B cell (primary cell): ENCODE measurements around the gene ZNF182. TPM values are rescaled to one million over a fixed set of nuclear protein-coding genes. Genes with fewer than 3 reads are reported as not detected.

Source experiments
- ATAC-seq: fragments of 200-7000 bp; cut with Tn5 transposase; one replicate; pipeline ENCODE4 v1.10.0; 2021; ENCODE audit warnings: low read depth, mild to moderate bottlenecking, moderate number of reproducible peaks, moderate library complexity
- CTCF ChIA-PET: fragments of 350-600 bp; sonication (Branson Sonifier 250); formaldehyde crosslinking; loops from one replicate; lab custom pipeline; 2021; ENCODE audit warnings: antibody characterized with exemption, inconsistent platforms; lab: Charles Lee
- POLR2A ChIA-PET: fragments of 350-600 bp; sonication (Branson Sonifier 250); formaldehyde crosslinking; loops from one replicate; lab custom pipeline; 2021; ENCODE audit warnings: antibody characterized with exemption; lab: Charles Lee
- DNase-seq: peaks from one replicate; pipeline ENCODE4 v3.0.0; 2013
- H2AFZ ChIP-seq: 2 replicates; pipeline ENCODE4 v1.6.1; 2012; ENCODE audit warnings: mild to moderate bottlenecking, low read depth, low read length; ENCODE audit not compliant: insufficient read depth, poor library complexity, severe bottlenecking
- H3K27ac ChIP-seq, 2 donors: 1 replicate in 1 of 2; 2 replicates in 1 of 2; pipeline ENCODE4 v1.5.1; 2012 to 2013; ENCODE audit warnings: low read length in 2 of 2, mild to moderate bottlenecking in 2 of 2, moderate library complexity in 1 of 2
- H3K27me3 ChIP-seq, 4 experiments: fragments of 200-600 bp in 1 of 4; sonication (generic) in 1 of 4; replicated peaks in 1 of 4; 1 replicate in 2 of 4; 2 replicates in 2 of 4; pipeline versions ENCODE4 v1.6.1 to v1.7.0; 2013 to 2016; ENCODE audit warnings: low read length in 3 of 4, mild to moderate bottlenecking in 2 of 4, mixed read lengths in 1 of 4, moderate library complexity in 1 of 4; ENCODE audit not compliant: insufficient read depth in 4 of 4, control insufficient read depth in 3 of 4; ENCODE audit errors: control extremely low read depth in 1 of 4
- H3K36me3 ChIP-seq, 2 experiments: replicated peaks in 1 of 2; 1 replicate in 1 of 2; 2 replicates in 1 of 2; pipeline versions ENCODE4 v1.6.1 to v1.7.1; 2013; ENCODE audit warnings: low read length in 1 of 2; ENCODE audit not compliant: insufficient read depth in 2 of 2, control insufficient read depth in 1 of 2; ENCODE audit errors: control extremely low read depth in 1 of 2, extremely low read depth in 1 of 2
- H3K4me1 ChIP-seq, 2 donors: fragments of 200-600 bp in 1 of 2; sonication (generic) in 1 of 2; 1 replicate in 1 of 2; 2 replicates in 1 of 2; pipeline versions ENCODE4 v1.5.1 to v1.6.1; 2013 to 2017; ENCODE audit warnings: low read length in 2 of 2; ENCODE audit not compliant: control insufficient read depth in 2 of 2, insufficient read depth in 2 of 2
- H3K4me2 ChIP-seq: replicated peaks from 2 replicates; pipeline ENCODE3; 2012; ENCODE audit warnings: mild to moderate bottlenecking, low read depth, low read length; ENCODE audit not compliant: poor library complexity, severe bottlenecking
- H3K4me3 ChIP-seq, 5 experiments: fragments of 200-600 bp in 1 of 5; sonication (generic) in 1 of 5; 1 replicate in 3 of 5; 2 replicates in 2 of 5; pipeline versions ENCODE4 v1.5.1 to v1.7.0; 2011 to 2016; ENCODE audit warnings: low read length in 4 of 5, mild to moderate bottlenecking in 4 of 5, low read depth in 2 of 5, control low read depth in 1 of 5, moderate library complexity in 1 of 5; ENCODE audit not compliant: insufficient read depth in 1 of 5; ENCODE audit errors: control extremely low read depth in 1 of 5, extremely low read depth in 1 of 5
- H3K79me2 ChIP-seq: fragments of 200-600 bp; sonication (generic); one replicate; pipeline ENCODE4 v1.6.0; 2016; ENCODE audit warnings: low read length; ENCODE audit not compliant: control insufficient read depth, insufficient read depth
- H3K9ac ChIP-seq: fragments of 200-600 bp; sonication (generic); 2 replicates; pipeline ENCODE4 v1.6.1; 2017; ENCODE audit warnings: mild to moderate bottlenecking, low read length, moderate library complexity
- H3K9me3 ChIP-seq, 3 donors: one replicate each; pipeline versions ENCODE4 v1.6.1 to v1.7.1; 2013; ENCODE audit warnings: low read length in 2 of 3; ENCODE audit not compliant: control insufficient read depth in 2 of 3, insufficient read depth in 1 of 3; ENCODE audit errors: control extremely low read depth in 1 of 3
- H4K20me1 ChIP-seq: 2 replicates; pipeline ENCODE4 v1.6.0; 2012; ENCODE audit warnings: mild to moderate bottlenecking, low read length; ENCODE audit not compliant: insufficient read depth, control insufficient read depth, poor library complexity, severe bottlenecking
- H3K27ac Mint-ChIP-seq: one replicate; pipeline ENCODE4 v1.8.0; 2021; ENCODE audit warnings: mixed read lengths
- H3K27me3 Mint-ChIP-seq: one replicate; pipeline ENCODE4 v1.8.0; 2021; ENCODE audit warnings: mixed read lengths
- H3K4me1 Mint-ChIP-seq: one replicate; pipeline ENCODE4 v1.8.0; 2021; ENCODE audit warnings: mixed read lengths
- H3K4me3 Mint-ChIP-seq: one replicate; pipeline ENCODE4 v1.8.0; 2021; ENCODE audit warnings: mixed read lengths
- H3K9me3 Mint-ChIP-seq: one replicate; pipeline ENCODE4 v1.8.0; 2022; ENCODE audit warnings: mixed read lengths; ENCODE audit not compliant: insufficient read depth
- EZH2 ChIP-seq: IDR thresholded peaks from 2 replicates; pipeline ENCODE4 v1.6.1; 2012; ENCODE audit warnings: borderline replicate concordance, low read depth, mild to moderate bottlenecking, moderate library complexity, low read length; ENCODE audit not compliant: insufficient read depth, poor library complexity, severe bottlenecking
- WGBS: methylation state at CpG from one replicate; pipeline ENCODE4 v1.1.5; 2013; ENCODE audit warnings: missing lambda C conversion rate; ENCODE audit not compliant: insufficient coverage; 5-methylcytosine and 5-hydroxymethylcytosine counted together
- intact Hi-C: fragments of 100-400 bp; cut with micrococcal nuclease; formaldehyde crosslinking; loops from one replicate; pipeline ENCODE4 v1.10.0; 2022
- polyA plus RNA-seq: library from polyadenylated mRNA; depleted of rRNA; stranded (reverse); fragments of >200 nt; gene quantifications from 2 replicates; pipeline ENCODE4 v1.2.3, GENCODE V29; 2012
- total RNA-seq, 2 donors: library from RNA; stranded (reverse); fragments of 120-200 nt in 1 of 2; gene quantifications; 1 replicate in 1 of 2; 2 replicates in 1 of 2; pipeline versions ENCODE4 v1.2.3 to v1.2.4, GENCODE V29; 2013 to 2022
- TF ChIP-seq, protein P1 (sequence below): fragments of 200-600 bp; IDR thresholded peaks from one replicate; pipeline ENCODE4 v1.8.0; 2022; ENCODE audit warnings: antibody characterized with exemption, mild to moderate bottlenecking

The ZNF182 gene
- total and polyA plus RNA-seq, 2 donors (not counting 1 experiment from before 2014, with no cell fraction given) = 4.0 to 12.6 TPM

DNA sequence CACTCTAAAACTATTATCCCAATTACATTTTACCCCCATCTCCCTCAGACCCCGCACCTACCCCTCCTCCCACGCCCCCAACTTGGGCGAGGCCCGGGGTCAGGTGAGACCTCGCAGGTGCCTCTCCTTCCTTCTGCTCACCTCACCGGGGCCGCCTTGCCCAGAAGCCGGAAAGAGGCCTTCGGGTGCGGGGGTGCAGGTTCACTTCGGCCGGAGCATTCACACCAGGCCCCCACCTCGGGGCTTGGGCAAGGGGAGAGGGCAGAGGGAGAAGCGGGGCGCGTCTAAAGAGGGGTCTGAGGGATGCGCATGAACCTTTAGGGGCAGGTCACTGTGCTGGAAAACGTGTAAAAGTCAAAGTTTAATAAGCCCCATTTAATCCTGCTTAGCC is 427 bp downstream of the ZNF182 start:
- H3K27ac ChIP-seq = peak overlapping the region; percentile 88 to 90
- no peaks in the 10 kb centered on the region for H3K27me3 Mint-ChIP-seq
- H3K4me3 ChIP-seq = peak overlapping the region; percentile 6 to 73 (median 67)
- TF ChIP-seq, protein P1, sequence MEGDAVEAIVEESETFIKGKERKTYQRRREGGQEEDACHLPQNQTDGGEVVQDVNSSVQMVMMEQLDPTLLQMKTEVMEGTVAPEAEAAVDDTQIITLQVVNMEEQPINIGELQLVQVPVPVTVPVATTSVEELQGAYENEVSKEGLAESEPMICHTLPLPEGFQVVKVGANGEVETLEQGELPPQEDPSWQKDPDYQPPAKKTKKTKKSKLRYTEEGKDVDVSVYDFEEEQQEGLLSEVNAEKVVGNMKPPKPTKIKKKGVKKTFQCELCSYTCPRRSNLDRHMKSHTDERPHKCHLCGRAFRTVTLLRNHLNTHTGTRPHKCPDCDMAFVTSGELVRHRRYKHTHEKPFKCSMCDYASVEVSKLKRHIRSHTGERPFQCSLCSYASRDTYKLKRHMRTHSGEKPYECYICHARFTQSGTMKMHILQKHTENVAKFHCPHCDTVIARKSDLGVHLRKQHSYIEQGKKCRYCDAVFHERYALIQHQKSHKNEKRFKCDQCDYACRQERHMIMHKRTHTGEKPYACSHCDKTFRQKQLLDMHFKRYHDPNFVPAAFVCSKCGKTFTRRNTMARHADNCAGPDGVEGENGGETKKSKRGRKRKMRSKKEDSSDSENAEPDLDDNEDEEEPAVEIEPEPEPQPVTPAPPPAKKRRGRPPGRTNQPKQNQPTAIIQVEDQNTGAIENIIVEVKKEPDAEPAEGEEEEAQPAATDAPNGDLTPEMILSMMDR = no peak
- TF ChIP-seq EZH2 = no peak
- CTCF ChIA-PET = no interaction called here
- peak overlapping the region; percentile 69 for H2AFZ ChIP-seq
- no peaks in the 10 kb centered on the region for H4K20me1 ChIP-seq
- H3K36me3 ChIP-seq = peaks cover 2 to 3% of the 10 kb centered on the region in 2 experiments
- H3K27me3 ChIP-seq = no peaks in the 10 kb centered on the region
- no peaks in the 10 kb centered on the region for H3K9me3 ChIP-seq
- peak overlapping the region; percentile 81 for H3K4me2 ChIP-seq
- POLR2A ChIA-PET = no interaction called here
- H3K4me1 Mint-ChIP-seq = peaks cover 30% of the 10 kb centered on the region
- DNase-seq = no peak
- H3K79me2 ChIP-seq = peaks cover 21% of the 10 kb centered on the region
- no peaks in the 10 kb centered on the region for H3K9me3 Mint-ChIP-seq
- peak overlapping the region; percentile 96 for H3K4me3 Mint-ChIP-seq
- H3K9ac ChIP-seq = peak overlapping the region; percentile 76
- H3K4me1 ChIP-seq = peaks cover 3 to 7% of the 10 kb centered on the region in 2 donors
- H3K27ac Mint-ChIP-seq = peak overlapping the region; percentile 97
- WGBS = no CpG with 5 or more reads among the region's 18 CpGs
- intact Hi-C loops = no loop called here
- ATAC-seq = peak; percentile 14

DNA sequence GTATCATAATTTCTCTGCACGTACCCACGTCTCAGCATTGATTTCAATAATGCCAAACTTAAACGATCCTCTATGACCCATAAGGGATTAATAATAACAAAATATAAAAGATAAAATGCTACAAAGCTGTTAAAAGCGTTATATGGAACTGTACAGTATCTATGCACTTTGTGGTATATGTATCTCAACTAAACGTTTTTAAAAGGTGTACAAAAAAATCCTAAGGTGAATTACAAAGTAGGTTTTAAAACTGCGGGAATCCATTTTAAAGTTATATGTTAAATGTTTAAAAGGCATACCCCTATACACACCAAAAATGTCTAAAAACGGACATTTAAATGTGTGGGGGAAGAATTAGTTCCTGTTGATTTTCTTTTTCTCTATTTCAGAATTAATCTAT is 860 bp downstream of the ZNF182 start:
- H3K27ac Mint-ChIP-seq = no peak overlapping the region
- TF ChIP-seq EZH2 = no peak
- TF ChIP-seq, protein P1 = no peak
- WGBS = no CpG with 5 or more reads among the region's 7 CpGs

More for the DNA sequence above, 860 bp downstream of the ZNF182 start:
- Histone ChIP-seq H3K4me3 (peak overlapping the region in 4 of 5 experiments; percentile 58 to 73 (median 68)), H3K79me2 (peaks cover 26% of the 10 kb centered on the region), H3K27ac (peak overlapping the region; percentile 88 to 90), H3K9ac (peak overlapping the region; percentile 76), H3K4me1 (peaks cover 3 to 7% of the 10 kb centered on the region in 2 donors), H4K20me1 (no peaks in the 10 kb centered on the region), H3K4me2 (peak overlapping the region; percentile 81), H3K9me3 (no peaks in the 10 kb centered on the region), H3K27me3 (no peaks in the 10 kb centered on the region), H2AFZ (peak overlapping the region; percentile 69), H3K36me3 (peaks cover 2 to 3% of the 10 kb centered on the region in 2 experiments)
- H3K4me3 Mint-ChIP-seq = peak overlapping the region; percentile 57
- intact Hi-C loops = no loop called here
- peaks cover 30% of the 10 kb centered on the region for H3K4me1 Mint-ChIP-seq
- DNase-seq (no peak), ATAC-seq (no peak)
- POLR2A ChIA-PET = no interaction called here
- CTCF ChIA-PET = no interaction called here
- no peaks in the 10 kb centered on the region for H3K27me3 Mint-ChIP-seq
- H3K9me3 Mint-ChIP-seq = no peaks in the 10 kb centered on the region
